Heart left ventricle (tissue), 13 donors: ENCODE data around the gene ZKSCAN7.

Source experiments
- POLR2A ChIP-seq, 2 donors: fragments of 450-650 bp; IDR thresholded peaks; one replicate each; pipeline ENCODE4 v1.6.1; 2017; ENCODE audit warnings: antibody characterized with exemption in 2 of 2, mild to moderate bottlenecking in 2 of 2, moderate library complexity in 2 of 2
- TF ChIP-seq, protein P1 (sequence below), 12 donors: fragments of 200-600 bp; sonication (generic) in 4 of 12; IDR thresholded peaks; one replicate each; pipeline versions ENCODE4 v1.5.0 to v1.8.0; 2018 to 2022; ENCODE audit warnings: antibody characterized with exemption in 12 of 12, mild to moderate bottlenecking in 5 of 12
- donor health status: ischemic (EF 13 %, LVEDD 7.1; RV severe dilation, severe dysfunction).
- donor health status: DM: no; HTN: yes; CAD: no.
- donor health status: DM: no; HTN: no; CAD: no.
- donor health status: ischemic (EF 25% LVEDD 6.9; RV normal size, moderate dysfunction).
- donor health status: ischemic (EF 25% LVEDD 5.7; RV mildly dilated, moderate dysfunction).
- donor health status: ischemic (EF 35%, LVEDD 5.7; RV mildly dilated, moderate dysfunction).
- donor health status: nonischemic (EF 11% LVEDD 7.7; RV severe dilation, severe dysfunction).
- donor health status: DM: yes; HTN: yes; CAD: no.
- donor health status: PGD.
- donor health status: ischemic (EF 29% LVEDD 5.4; RV normal size, mild dysfunction).
- donor health status: nonischemic (EF 23%, LVEDD 6.1; RV moderate dilation, normal function).

DNA sequence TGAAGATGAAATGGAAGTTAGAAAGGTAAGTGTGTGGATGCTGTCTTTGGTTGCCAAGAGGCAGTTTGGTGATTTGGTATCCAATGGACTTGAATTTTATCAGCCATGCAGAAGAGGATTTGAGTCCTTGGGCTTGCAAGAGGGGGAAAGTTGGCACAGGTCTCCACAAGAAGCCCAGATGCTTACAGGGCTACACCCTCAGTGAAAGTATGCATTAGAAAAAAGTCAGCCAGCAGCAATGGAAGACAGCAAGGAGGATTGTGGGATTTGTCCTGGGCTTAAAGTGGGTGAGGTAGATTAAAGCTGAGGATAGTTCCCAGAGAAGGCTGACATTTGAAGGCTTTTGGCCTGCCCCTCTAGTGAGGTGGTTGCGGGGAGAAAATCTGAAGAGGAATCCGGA lies 46.8 kb downstream of the ZKSCAN7 start:
- TF ChIP-seq, protein P1, sequence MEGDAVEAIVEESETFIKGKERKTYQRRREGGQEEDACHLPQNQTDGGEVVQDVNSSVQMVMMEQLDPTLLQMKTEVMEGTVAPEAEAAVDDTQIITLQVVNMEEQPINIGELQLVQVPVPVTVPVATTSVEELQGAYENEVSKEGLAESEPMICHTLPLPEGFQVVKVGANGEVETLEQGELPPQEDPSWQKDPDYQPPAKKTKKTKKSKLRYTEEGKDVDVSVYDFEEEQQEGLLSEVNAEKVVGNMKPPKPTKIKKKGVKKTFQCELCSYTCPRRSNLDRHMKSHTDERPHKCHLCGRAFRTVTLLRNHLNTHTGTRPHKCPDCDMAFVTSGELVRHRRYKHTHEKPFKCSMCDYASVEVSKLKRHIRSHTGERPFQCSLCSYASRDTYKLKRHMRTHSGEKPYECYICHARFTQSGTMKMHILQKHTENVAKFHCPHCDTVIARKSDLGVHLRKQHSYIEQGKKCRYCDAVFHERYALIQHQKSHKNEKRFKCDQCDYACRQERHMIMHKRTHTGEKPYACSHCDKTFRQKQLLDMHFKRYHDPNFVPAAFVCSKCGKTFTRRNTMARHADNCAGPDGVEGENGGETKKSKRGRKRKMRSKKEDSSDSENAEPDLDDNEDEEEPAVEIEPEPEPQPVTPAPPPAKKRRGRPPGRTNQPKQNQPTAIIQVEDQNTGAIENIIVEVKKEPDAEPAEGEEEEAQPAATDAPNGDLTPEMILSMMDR (IDR thresholded peaks at IDR 0.05) = no peak
- no peak for TF ChIP-seq POLR2A (IDR thresholded peaks at IDR 0.05)
